Liver (tissue), 9 donors: ENCODE measurements around the gene DLK1. TPM values are rescaled to one million over a fixed set of nuclear protein-coding genes. Genes with fewer than 3 reads are reported as not detected.

ENCODE experiments used
- DNase-seq: peaks from one replicate; pipeline ENCODE4 v3.0.0-alpha.2; 2017; ENCODE audit warnings: low spot score
- H3K27ac ChIP-seq, 2 donors: one replicate each; pipeline ENCODE4 v1.7.0; 2013; ENCODE audit warnings: inconsistent platforms in 2 of 2, low read length in 2 of 2, control low read depth in 1 of 2, low read depth in 1 of 2, mild to moderate bottlenecking in 1 of 2
- H3K27me3 ChIP-seq, 4 donors: one replicate each; pipeline versions ENCODE4 v1.6.1 to v1.7.0; 2013; ENCODE audit warnings: low read length in 3 of 4, inconsistent platforms in 1 of 4, mild to moderate bottlenecking in 1 of 4, moderate library complexity in 1 of 4; ENCODE audit not compliant: control insufficient read depth in 4 of 4, insufficient read depth in 4 of 4
- H3K36me3 ChIP-seq, 4 donors: one replicate each; pipeline versions ENCODE4 v1.6.1 to v1.7.0; 2013; ENCODE audit warnings: low read length in 3 of 4, mild to moderate bottlenecking in 3 of 4, low read depth in 1 of 4, moderate library complexity in 1 of 4; ENCODE audit not compliant: control insufficient read depth in 4 of 4, insufficient read depth in 3 of 4
- H3K4me1 ChIP-seq, 4 donors: one replicate each; pipeline versions ENCODE4 v1.6.1 to v1.7.0; 2013; ENCODE audit warnings: low read length in 3 of 4, mild to moderate bottlenecking in 3 of 4, moderate library complexity in 1 of 4; ENCODE audit not compliant: control insufficient read depth in 4 of 4, insufficient read depth in 4 of 4
- H3K4me3 ChIP-seq, 3 donors: one replicate each; pipeline versions ENCODE4 v1.6.1 to v1.7.0; 2013; ENCODE audit warnings: low read length in 3 of 3, control low read depth in 1 of 3, low read depth in 1 of 3, mild to moderate bottlenecking in 1 of 3
- H3K9ac ChIP-seq, 2 donors: one replicate each; pipeline ENCODE4 v1.7.0; 2013; ENCODE audit warnings: low read length in 2 of 2, mild to moderate bottlenecking in 2 of 2, moderate library complexity in 2 of 2, control low read depth in 1 of 2, low read depth in 1 of 2
- H3K9me3 ChIP-seq, 4 donors: one replicate each; pipeline versions ENCODE4 v1.6.1 to v1.7.0; 2013; ENCODE audit warnings: low read length in 3 of 4; ENCODE audit not compliant: control insufficient read depth in 4 of 4
- CTCF ChIP-seq: fragments of 150-350 bp; IDR thresholded peaks from 2 replicates; pipeline ENCODE4 v1.5.1; 2017; ENCODE audit warnings: improper control_type of control experiment, low read depth, low read length; ENCODE audit not compliant: missing input control
- EGR1 ChIP-seq, 2 donors: IDR thresholded peaks; 2 replicates each; pipeline ENCODE4 v1.6.1; 2016 to 2018; ENCODE audit warnings: antibody characterized with exemption in 2 of 2, low read depth in 2 of 2
- FOXA1 ChIP-seq: IDR thresholded peaks from 2 replicates; pipeline ENCODE4 v1.6.1; 2016; ENCODE audit warnings: antibody characterized with exemption
- FOXA2 ChIP-seq: IDR thresholded peaks from 2 replicates; pipeline ENCODE4 v1.6.1; 2016; ENCODE audit warnings: antibody characterized with exemption
- GABPA ChIP-seq, 2 donors: IDR thresholded peaks in 1 of 2; conservative IDR thresholded peaks in 1 of 2; 2 replicates each; pipeline ENCODE4 v1.6.1; 2016; ENCODE audit warnings: antibody characterized with exemption in 2 of 2, mild to moderate bottlenecking in 1 of 2, moderate library complexity in 1 of 2
- HNF4G ChIP-seq: IDR thresholded peaks from 2 replicates; pipeline ENCODE4 v1.6.1; 2016; ENCODE audit warnings: antibody characterized with exemption
- JUND ChIP-seq, 2 donors: IDR thresholded peaks; 2 replicates each; pipeline ENCODE4 v1.6.1; 2016; ENCODE audit warnings: antibody characterized with exemption in 2 of 2
- NR2F2 ChIP-seq: IDR thresholded peaks from 2 replicates; pipeline ENCODE4 v1.6.1; 2016; ENCODE audit warnings: antibody characterized with exemption
- RAD21 ChIP-seq, 2 donors: IDR thresholded peaks; 2 replicates each; pipeline ENCODE4 v1.6.1; 2016; ENCODE audit warnings: antibody characterized with exemption in 2 of 2, mild to moderate bottlenecking in 2 of 2
- REST ChIP-seq: IDR thresholded peaks from 2 replicates; pipeline ENCODE4 v1.6.1; 2016; ENCODE audit warnings: antibody characterized with exemption, mild to moderate bottlenecking
- RXRA ChIP-seq, 2 donors: IDR thresholded peaks; 2 replicates each; pipeline ENCODE4 v1.6.1; 2017 to 2018; ENCODE audit warnings: antibody characterized with exemption in 2 of 2, mild to moderate bottlenecking in 1 of 2
- SP1 ChIP-seq: IDR thresholded peaks from 2 replicates; pipeline ENCODE4 v1.6.1; 2018; ENCODE audit warnings: antibody characterized with exemption, mild to moderate bottlenecking
- TAF1 ChIP-seq: conservative IDR thresholded peaks from 2 replicates; pipeline ENCODE4 v1.6.1; 2016; ENCODE audit warnings: antibody characterized with exemption, mild to moderate bottlenecking
- WGBS: extraction: QIAGEN DNeasy Blood & Tissue Kit; methylation state at CpG from one replicate; pipeline ENCODE4 v1.1.7; 2013; 5-methylcytosine and 5-hydroxymethylcytosine counted together
- polyA plus RNA-seq, 2 donors: library from polyadenylated mRNA; stranded (reverse) in 1 of 2; unstranded in 1 of 2; fragments of 200-250 nt in 1 of 2; fragments of >200 nt in 1 of 2; fragmentation: Nextera tagmentation in 1 of 2; extraction: Ambion mirVana in 1 of 2; gene quantifications; one replicate each; pipeline versions ENCODE4 v1.2.1 to v1.2.3, GENCODE V29; 2013 to 2015
- total RNA-seq, 2 donors: library from RNA; depleted of rRNA; stranded (reverse); fragments of >200 nt; gene quantifications; one replicate each; pipeline ENCODE4 v1.2.3, GENCODE V29; 2014
- TF ChIP-seq, protein P1 (sequence below): IDR thresholded peaks from 2 replicates; pipeline ENCODE4 v1.6.1; 2016; ENCODE audit warnings: antibody characterized with exemption
- TF ChIP-seq, protein P2 (sequence below): IDR thresholded peaks from 2 replicates; pipeline ENCODE4 v1.6.1; 2016; ENCODE audit warnings: antibody characterized with exemption
- TF ChIP-seq, protein P3 (sequence below): IDR thresholded peaks from 2 replicates; pipeline ENCODE4 v1.6.1; 2016; ENCODE audit warnings: antibody characterized with exemption
- donor health status: healthy.
- donor health status: healthy.
- donor health status: healthy.
- donor health status: healthy.
- donor health status: healthy.

The DLK1 gene
- total and polyA plus RNA-seq, 4 donors, result 0.42 to 331 (median 1.8) TPM; not detected in 1

DNA sequence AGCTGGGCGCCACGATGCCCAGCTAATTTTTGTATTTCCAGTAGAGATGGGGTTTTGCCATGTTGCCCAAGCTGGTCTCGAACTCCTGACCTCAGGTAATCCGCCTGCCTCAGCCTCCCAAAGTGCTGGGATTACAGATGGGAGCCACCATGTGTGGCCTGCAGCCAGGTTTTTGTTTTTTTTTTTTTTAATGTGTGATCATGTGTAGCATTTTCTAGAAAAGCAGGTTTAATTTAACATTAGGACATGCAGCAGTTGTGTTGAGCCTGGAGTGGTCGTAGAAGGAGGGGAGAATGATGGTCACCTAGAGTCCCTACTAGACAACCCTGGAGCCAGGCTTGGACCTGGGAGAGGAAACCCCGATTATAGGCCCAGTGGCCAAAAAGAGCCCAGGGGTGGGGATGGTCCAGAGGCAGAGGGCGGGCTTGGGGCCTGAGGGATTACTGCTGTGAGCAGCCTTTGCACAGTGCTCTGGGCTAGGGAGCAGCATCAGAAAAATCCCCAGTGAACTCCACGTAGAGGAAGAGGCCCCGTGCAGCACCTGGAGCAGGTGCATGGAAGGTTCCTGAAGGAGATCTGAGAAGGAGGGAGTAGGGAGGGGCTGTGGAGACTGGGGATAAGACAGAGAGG lies 13.6 kb downstream of the DLK1 start:
- Histone ChIP-seq H3K36me3 (no peaks in the 10 kb centered on the region), H3K9me3 (peaks cover 0 to 6% (median 3%) of the 10 kb centered on the region in 4 donors), H3K4me1 (no peaks in the 10 kb centered on the region), H3K27ac (no peak overlapping the region), H3K9ac (no peak overlapping the region), H3K27me3 (no peaks in the 10 kb centered on the region), H3K4me3 (no peak overlapping the region)
- 79% methylated on average over 9 of the region's 9 CpGs for WGBS
- TF ChIP-seq CTCF (no peak), NR2F2 (no peak), EGR1 (IDR thresholded peaks at IDR 0.05; ENCODE audit: low read depth in 2 of 2) (no peak), REST (no peak), FOXA1 (no peak), HNF4G (no peak), RXRA (IDR thresholded peaks at IDR 0.05) (no peak), GABPA (IDR thresholded peaks at IDR 0.05 in 1 of 2, conservative IDR thresholded peaks at IDR 0.05 in 1 of 2) (no peak), JUND (IDR thresholded peaks at IDR 0.05) (no peak), TAF1 (no peak)
- TF ChIP-seq, protein P1, sequence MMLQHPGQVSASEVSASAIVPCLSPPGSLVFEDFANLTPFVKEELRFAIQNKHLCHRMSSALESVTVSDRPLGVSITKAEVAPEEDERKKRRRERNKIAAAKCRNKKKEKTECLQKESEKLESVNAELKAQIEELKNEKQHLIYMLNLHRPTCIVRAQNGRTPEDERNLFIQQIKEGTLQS, result no peak
- TF ChIP-seq, protein P2, sequence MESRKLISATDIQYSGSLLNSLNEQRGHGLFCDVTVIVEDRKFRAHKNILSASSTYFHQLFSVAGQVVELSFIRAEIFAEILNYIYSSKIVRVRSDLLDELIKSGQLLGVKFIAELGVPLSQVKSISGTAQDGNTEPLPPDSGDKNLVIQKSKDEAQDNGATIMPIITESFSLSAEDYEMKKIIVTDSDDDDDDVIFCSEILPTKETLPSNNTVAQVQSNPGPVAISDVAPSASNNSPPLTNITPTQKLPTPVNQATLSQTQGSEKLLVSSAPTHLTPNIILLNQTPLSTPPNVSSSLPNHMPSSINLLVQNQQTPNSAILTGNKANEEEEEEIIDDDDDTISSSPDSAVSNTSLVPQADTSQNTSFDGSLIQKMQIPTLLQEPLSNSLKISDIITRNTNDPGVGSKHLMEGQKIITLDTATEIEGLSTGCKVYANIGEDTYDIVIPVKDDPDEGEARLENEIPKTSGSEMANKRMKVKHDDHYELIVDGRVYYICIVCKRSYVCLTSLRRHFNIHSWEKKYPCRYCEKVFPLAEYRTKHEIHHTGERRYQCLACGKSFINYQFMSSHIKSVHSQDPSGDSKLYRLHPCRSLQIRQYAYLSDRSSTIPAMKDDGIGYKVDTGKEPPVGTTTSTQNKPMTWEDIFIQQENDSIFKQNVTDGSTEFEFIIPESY, result no peak
- TF ChIP-seq, protein P3, sequence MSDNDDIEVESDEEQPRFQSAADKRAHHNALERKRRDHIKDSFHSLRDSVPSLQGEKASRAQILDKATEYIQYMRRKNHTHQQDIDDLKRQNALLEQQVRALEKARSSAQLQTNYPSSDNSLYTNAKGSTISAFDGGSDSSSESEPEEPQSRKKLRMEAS, result no peak
- no peak for DNase-seq

DNA sequence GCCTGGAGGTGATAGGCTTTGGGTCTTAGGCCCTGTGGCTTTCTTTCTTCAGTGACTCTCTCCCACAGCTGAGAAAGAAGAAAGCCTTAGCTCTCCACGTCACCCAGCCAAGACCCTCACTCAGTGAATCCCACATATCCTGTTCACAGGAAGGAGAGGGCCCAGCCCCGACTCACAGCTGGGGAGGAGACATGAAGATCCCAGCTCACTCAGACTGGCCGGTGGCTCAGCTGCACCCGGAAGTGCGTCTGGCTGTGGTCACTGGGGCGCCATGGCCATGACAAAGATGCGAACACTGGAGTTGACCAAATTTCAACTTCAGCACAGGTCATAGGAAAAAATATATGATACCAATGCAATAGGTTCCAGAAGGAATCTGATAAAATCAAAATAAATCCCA lies 14.2 kb downstream of the DLK1 start:
- TF ChIP-seq JUND (IDR thresholded peaks at IDR 0.05) (no peak), RAD21 (IDR thresholded peaks at IDR 0.05) (no peak), NR2F2 (no peak), GABPA (IDR thresholded peaks at IDR 0.05 in 1 of 2, conservative IDR thresholded peaks at IDR 0.05 in 1 of 2) (no peak), RXRA (IDR thresholded peaks at IDR 0.05) (no peak), SP1 (no peak), HNF4G (no peak), FOXA1 (no peak), CTCF (no peak), FOXA2 (no peak), TAF1 (no peak)
- TF ChIP-seq, protein P1, result no peak
- no peak overlapping the region for H3K27ac ChIP-seq
- 95% methylated on average over 7 of the region's 7 CpGs for WGBS
- no peak overlapping the region for H3K9ac ChIP-seq
- no peak for DNase-seq
- no peak overlapping the region for H3K4me3 ChIP-seq
- H3K9me3 ChIP-seq, result peaks cover 0 to 6% (median 3%) of the 10 kb centered on the region in 4 donors
- no peaks in the 10 kb centered on the region for H3K36me3 ChIP-seq
- no peaks in the 10 kb centered on the region for H3K4me1 ChIP-seq
- no peaks in the 10 kb centered on the region for H3K27me3 ChIP-seq
